Liver (tissue), 9 donors: Measurements from ENCODE around the gene OR7G2. TPM values are rescaled to one million over a fixed set of nuclear protein-coding genes. Genes with fewer than 3 reads are reported as not detected.
"Not testable (repeated sequence)": the region's sequence is repeated elsewhere in the genome, so short reads cannot be mapped to it uniquely, and the experiment has no call there.

ENCODE experiments used
- DNase-seq: peaks from one replicate; pipeline ENCODE4 v3.0.0-alpha.2; 2017; ENCODE audit warnings: low spot score
- H3K27ac ChIP-seq, 2 donors: one replicate each; pipeline ENCODE4 v1.7.0; 2013; ENCODE audit warnings: inconsistent platforms in 2 of 2, low read length in 2 of 2, control low read depth in 1 of 2, low read depth in 1 of 2, mild to moderate bottlenecking in 1 of 2
- H3K27me3 ChIP-seq, 4 donors: one replicate each; pipeline versions ENCODE4 v1.6.1 to v1.7.0; 2013; ENCODE audit warnings: low read length in 3 of 4, inconsistent platforms in 1 of 4, mild to moderate bottlenecking in 1 of 4, moderate library complexity in 1 of 4; ENCODE audit not compliant: control insufficient read depth in 4 of 4, insufficient read depth in 4 of 4
- H3K36me3 ChIP-seq, 4 donors: one replicate each; pipeline versions ENCODE4 v1.6.1 to v1.7.0; 2013; ENCODE audit warnings: low read length in 3 of 4, mild to moderate bottlenecking in 3 of 4, low read depth in 1 of 4, moderate library complexity in 1 of 4; ENCODE audit not compliant: control insufficient read depth in 4 of 4, insufficient read depth in 3 of 4
- H3K4me1 ChIP-seq, 4 donors: one replicate each; pipeline versions ENCODE4 v1.6.1 to v1.7.0; 2013; ENCODE audit warnings: low read length in 3 of 4, mild to moderate bottlenecking in 3 of 4, moderate library complexity in 1 of 4; ENCODE audit not compliant: control insufficient read depth in 4 of 4, insufficient read depth in 4 of 4
- H3K4me3 ChIP-seq, 3 donors: one replicate each; pipeline versions ENCODE4 v1.6.1 to v1.7.0; 2013; ENCODE audit warnings: low read length in 3 of 3, control low read depth in 1 of 3, low read depth in 1 of 3, mild to moderate bottlenecking in 1 of 3
- H3K9ac ChIP-seq, 2 donors: one replicate each; pipeline ENCODE4 v1.7.0; 2013; ENCODE audit warnings: low read length in 2 of 2, mild to moderate bottlenecking in 2 of 2, moderate library complexity in 2 of 2, control low read depth in 1 of 2, low read depth in 1 of 2
- H3K9me3 ChIP-seq, 4 donors: one replicate each; pipeline versions ENCODE4 v1.6.1 to v1.7.0; 2013; ENCODE audit warnings: low read length in 3 of 4; ENCODE audit not compliant: control insufficient read depth in 4 of 4
- EGR1 ChIP-seq, 2 donors: IDR thresholded peaks; 2 replicates each; pipeline ENCODE4 v1.6.1; 2016 to 2018; ENCODE audit warnings: antibody characterized with exemption in 2 of 2, low read depth in 2 of 2
- FOXA2 ChIP-seq: IDR thresholded peaks from 2 replicates; pipeline ENCODE4 v1.6.1; 2016; ENCODE audit warnings: antibody characterized with exemption
- GABPA ChIP-seq, 2 donors: IDR thresholded peaks in 1 of 2; conservative IDR thresholded peaks in 1 of 2; 2 replicates each; pipeline ENCODE4 v1.6.1; 2016; ENCODE audit warnings: antibody characterized with exemption in 2 of 2, mild to moderate bottlenecking in 1 of 2, moderate library complexity in 1 of 2
- HNF4G ChIP-seq: IDR thresholded peaks from 2 replicates; pipeline ENCODE4 v1.6.1; 2016; ENCODE audit warnings: antibody characterized with exemption
- JUND ChIP-seq, 2 donors: IDR thresholded peaks; 2 replicates each; pipeline ENCODE4 v1.6.1; 2016; ENCODE audit warnings: antibody characterized with exemption in 2 of 2
- NR2F2 ChIP-seq: IDR thresholded peaks from 2 replicates; pipeline ENCODE4 v1.6.1; 2016; ENCODE audit warnings: antibody characterized with exemption
- RXRA ChIP-seq, 2 donors: IDR thresholded peaks; 2 replicates each; pipeline ENCODE4 v1.6.1; 2017 to 2018; ENCODE audit warnings: antibody characterized with exemption in 2 of 2, mild to moderate bottlenecking in 1 of 2
- YY1 ChIP-seq: IDR thresholded peaks from 2 replicates; pipeline ENCODE4 v1.6.1; 2016; ENCODE audit warnings: antibody characterized with exemption, mild to moderate bottlenecking
- WGBS: extraction: QIAGEN DNeasy Blood & Tissue Kit; methylation state at CpG from one replicate; pipeline ENCODE4 v1.1.7; 2013; 5-methylcytosine and 5-hydroxymethylcytosine counted together
- polyA plus RNA-seq, 2 donors: library from polyadenylated mRNA; stranded (reverse) in 1 of 2; unstranded in 1 of 2; fragments of 200-250 nt in 1 of 2; fragments of >200 nt in 1 of 2; fragmentation: Nextera tagmentation in 1 of 2; extraction: Ambion mirVana in 1 of 2; gene quantifications; one replicate each; pipeline versions ENCODE4 v1.2.1 to v1.2.3, GENCODE V29; 2013 to 2015
- total RNA-seq, 2 donors: library from RNA; depleted of rRNA; stranded (reverse); fragments of >200 nt; gene quantifications; one replicate each; pipeline ENCODE4 v1.2.3, GENCODE V29; 2014
- TF ChIP-seq, protein P1 (sequence below): IDR thresholded peaks from 2 replicates; pipeline ENCODE4 v1.6.1; 2016; ENCODE audit warnings: antibody characterized with exemption
- TF ChIP-seq, protein P2 (sequence below): IDR thresholded peaks from 2 replicates; pipeline ENCODE4 v1.6.1; 2016; ENCODE audit warnings: antibody characterized with exemption
- TF ChIP-seq, protein P3 (sequence below): fragments of 150-350 bp; IDR thresholded peaks from 2 replicates; pipeline ENCODE4 v1.5.1; 2017; ENCODE audit warnings: improper control_type of control experiment, low read depth, low read length; ENCODE audit not compliant: missing input control
- donor health status: healthy.
- donor health status: healthy.
- donor health status: healthy.
- donor health status: healthy.
- donor health status: healthy.

The OR7G2 gene
- total and polyA plus RNA-seq, 4 donors: not detected

DNA sequence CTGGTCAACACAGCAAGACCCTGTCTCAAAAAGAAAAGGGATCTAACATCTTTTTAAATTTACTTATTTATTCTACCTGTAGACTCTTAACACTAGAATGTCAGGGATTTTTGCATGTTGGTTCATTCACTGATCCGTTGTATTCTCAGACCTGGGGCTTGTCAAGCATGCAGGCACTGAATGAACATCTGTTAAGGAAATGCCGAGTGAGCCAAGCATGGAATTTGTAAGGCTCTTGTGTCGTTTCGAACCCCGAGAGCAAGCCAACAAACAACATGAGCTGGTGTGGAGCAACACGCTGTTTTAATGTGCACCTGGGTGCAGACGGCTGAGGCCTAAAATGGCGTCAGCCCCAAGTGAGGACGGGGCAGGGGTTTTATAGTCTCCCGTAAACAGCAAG, 30.4 kb downstream of the OR7G2 start:
- 86% methylated on average over 10 of the region's 10 CpGs for WGBS
- H3K9me3 ChIP-seq: no peaks in the 10 kb centered on the region
- TF ChIP-seq, protein P1, sequence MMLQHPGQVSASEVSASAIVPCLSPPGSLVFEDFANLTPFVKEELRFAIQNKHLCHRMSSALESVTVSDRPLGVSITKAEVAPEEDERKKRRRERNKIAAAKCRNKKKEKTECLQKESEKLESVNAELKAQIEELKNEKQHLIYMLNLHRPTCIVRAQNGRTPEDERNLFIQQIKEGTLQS: no peak
- TF ChIP-seq YY1 (no peak), FOXA2 (no peak)
- no peak overlapping the region for H3K9ac ChIP-seq
- no peak overlapping the region for H3K4me3 ChIP-seq
- no peaks in the 10 kb centered on the region for H3K36me3 ChIP-seq
- no peaks in the 10 kb centered on the region for H3K27me3 ChIP-seq
- no peaks in the 10 kb centered on the region for H3K4me1 ChIP-seq
- DNase-seq: no peak
- H3K27ac ChIP-seq: no peak overlapping the region

DNA sequence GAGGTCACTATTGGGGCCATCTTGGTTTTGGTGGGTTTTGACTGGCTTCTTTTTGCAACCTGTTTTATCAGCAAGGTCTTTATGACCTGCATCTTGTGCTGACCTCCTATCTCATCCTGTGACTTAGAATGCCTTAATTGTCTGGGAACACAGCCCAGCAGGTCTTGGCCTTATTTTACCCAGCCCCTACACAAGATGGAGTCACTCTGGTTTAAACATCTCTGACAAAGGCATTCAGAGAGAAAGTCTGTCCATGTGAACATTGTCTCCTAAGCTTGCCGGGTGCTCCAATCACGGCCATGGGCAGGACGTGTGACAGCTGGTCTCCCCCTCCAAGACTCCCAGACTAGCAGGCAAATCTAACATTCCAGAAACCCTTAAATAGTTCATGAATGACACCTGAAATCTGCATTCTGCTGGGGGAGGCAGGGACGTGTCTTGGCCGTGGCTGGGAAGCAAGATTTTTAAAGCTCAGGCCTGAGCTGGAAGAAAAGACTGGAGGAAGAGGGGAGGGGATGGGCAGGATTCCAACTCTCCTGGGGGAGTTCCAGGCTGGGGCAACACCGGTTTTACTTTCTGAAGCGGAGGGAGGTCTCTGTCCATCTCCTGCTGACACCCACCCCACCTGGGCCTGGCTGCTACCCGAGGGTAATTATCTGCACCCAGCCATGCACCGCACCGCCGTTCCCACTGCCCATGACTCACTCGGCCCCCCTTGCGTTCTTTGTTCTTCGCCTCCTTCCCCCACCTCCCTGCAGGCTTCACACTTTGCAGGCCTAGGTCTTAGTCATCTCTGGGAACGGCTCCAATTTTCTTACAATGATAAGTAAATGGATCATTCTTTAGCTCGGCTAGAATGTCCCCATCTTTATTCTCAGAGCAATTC, 32.0 kb downstream of the OR7G2 start:
- Histone ChIP-seq H3K27me3 (no peaks in the 10 kb centered on the region), H3K4me3 (no peak overlapping the region), H3K4me1 (no peaks in the 10 kb centered on the region), H3K9me3 (no peaks in the 10 kb centered on the region), H3K36me3 (no peaks in the 10 kb centered on the region), H3K9ac (no peak overlapping the region), H3K27ac (no peak overlapping the region)
- no peak for DNase-seq
- TF ChIP-seq, protein P2, sequence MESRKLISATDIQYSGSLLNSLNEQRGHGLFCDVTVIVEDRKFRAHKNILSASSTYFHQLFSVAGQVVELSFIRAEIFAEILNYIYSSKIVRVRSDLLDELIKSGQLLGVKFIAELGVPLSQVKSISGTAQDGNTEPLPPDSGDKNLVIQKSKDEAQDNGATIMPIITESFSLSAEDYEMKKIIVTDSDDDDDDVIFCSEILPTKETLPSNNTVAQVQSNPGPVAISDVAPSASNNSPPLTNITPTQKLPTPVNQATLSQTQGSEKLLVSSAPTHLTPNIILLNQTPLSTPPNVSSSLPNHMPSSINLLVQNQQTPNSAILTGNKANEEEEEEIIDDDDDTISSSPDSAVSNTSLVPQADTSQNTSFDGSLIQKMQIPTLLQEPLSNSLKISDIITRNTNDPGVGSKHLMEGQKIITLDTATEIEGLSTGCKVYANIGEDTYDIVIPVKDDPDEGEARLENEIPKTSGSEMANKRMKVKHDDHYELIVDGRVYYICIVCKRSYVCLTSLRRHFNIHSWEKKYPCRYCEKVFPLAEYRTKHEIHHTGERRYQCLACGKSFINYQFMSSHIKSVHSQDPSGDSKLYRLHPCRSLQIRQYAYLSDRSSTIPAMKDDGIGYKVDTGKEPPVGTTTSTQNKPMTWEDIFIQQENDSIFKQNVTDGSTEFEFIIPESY: no peak
- TF ChIP-seq JUND (IDR thresholded peaks at IDR 0.05) (peak; percentile 50 to 54), RXRA (IDR thresholded peaks at IDR 0.05) (no peak)
- TF ChIP-seq, protein P3, sequence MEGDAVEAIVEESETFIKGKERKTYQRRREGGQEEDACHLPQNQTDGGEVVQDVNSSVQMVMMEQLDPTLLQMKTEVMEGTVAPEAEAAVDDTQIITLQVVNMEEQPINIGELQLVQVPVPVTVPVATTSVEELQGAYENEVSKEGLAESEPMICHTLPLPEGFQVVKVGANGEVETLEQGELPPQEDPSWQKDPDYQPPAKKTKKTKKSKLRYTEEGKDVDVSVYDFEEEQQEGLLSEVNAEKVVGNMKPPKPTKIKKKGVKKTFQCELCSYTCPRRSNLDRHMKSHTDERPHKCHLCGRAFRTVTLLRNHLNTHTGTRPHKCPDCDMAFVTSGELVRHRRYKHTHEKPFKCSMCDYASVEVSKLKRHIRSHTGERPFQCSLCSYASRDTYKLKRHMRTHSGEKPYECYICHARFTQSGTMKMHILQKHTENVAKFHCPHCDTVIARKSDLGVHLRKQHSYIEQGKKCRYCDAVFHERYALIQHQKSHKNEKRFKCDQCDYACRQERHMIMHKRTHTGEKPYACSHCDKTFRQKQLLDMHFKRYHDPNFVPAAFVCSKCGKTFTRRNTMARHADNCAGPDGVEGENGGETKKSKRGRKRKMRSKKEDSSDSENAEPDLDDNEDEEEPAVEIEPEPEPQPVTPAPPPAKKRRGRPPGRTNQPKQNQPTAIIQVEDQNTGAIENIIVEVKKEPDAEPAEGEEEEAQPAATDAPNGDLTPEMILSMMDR: no peak
- WGBS: 57% methylated on average over 16 of the region's 16 CpGs

DNA sequence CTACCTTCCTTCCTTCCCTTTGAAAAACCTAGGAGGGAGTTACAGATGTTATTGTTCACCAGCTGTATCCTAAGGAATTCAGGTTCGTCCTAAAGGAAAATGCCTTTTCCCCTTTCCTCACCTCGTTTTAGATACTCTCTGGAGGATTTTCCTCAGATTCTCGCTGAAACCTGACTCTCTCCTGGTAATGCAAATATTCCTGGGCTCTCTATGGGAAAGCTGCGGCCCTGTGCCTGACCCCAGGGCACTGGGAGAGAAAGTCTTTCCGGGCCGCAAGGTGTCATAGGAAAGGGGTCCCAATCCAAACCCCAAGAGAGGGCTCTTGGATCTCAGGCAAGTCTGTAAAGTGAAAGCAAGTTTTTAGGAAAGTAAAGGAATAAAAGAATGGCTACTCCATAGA, 33.5 kb downstream of the OR7G2 start:
- Histone ChIP-seq H3K36me3 (no peaks in the 10 kb centered on the region), H3K4me1 (no peaks in the 10 kb centered on the region), H3K27ac (no peak overlapping the region), H3K27me3 (no peaks in the 10 kb centered on the region), H3K4me3 (no peak overlapping the region), H3K9me3 (no peaks in the 10 kb centered on the region), H3K9ac (no peak overlapping the region)
- 49% methylated on average over 6 of the region's 6 CpGs for WGBS
- TF ChIP-seq HNF4G (no peak), EGR1 (IDR thresholded peaks at IDR 0.05; ENCODE audit: low read depth in 2 of 2) (no peak), NR2F2 (no peak), GABPA (IDR thresholded peaks at IDR 0.05 in 1 of 2, conservative IDR thresholded peaks at IDR 0.05 in 1 of 2) (no peak)
- no peak for DNase-seq

DNA sequence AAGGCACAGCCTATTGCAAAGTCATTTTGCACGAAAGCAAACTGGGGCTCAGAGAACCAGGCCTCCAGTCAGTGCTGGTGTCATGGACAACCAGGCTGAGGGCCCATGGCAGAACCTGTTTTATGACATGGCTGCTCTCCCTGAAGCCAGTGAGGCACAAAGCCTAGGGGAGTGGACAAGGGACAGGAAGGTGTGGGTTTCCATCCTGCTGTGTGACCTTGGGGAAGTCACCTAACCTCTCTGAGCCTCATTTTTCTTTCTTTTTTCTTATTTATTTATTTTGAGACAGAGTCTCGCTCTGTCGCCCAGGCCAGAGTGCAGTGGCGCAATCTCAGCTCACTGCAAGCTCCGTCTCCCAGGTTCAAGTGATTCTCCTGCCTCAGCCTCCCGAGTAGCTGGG, 35.6 kb downstream of the OR7G2 start:
- H3K4me1 ChIP-seq, H3K27me3 ChIP-seq, H3K27ac ChIP-seq, H3K36me3 ChIP-seq, DNase-seq, H3K9me3 ChIP-seq, H3K9ac ChIP-seq, H3K4me3 ChIP-seq: not testable (repeated sequence)
- WGBS: 91% methylated on average over 6 of the region's 6 CpGs
